ENCODE results near the gene PPFIBP2.

DNA sequence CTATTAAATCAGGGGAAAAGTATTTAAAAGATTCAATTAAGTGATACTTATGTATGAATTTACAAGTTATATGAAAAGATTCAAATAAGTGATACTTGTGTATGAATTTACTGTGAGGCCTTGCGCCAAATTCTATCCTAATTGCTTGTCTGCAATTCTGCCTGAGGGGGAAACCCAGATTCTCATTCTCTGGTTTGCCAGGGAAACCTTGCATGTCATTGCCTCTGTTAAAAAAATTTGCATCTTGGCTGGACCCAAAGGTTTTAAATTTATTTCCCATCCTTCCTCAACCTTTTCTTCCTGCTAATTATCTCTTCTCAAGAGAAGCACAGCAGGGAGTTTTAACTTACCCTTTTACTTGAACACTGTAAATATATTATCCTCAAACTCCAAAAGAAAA lies 14.7 kb upstream of the PPFIBP2 start:
- TF ChIP-seq, protein P1, sequence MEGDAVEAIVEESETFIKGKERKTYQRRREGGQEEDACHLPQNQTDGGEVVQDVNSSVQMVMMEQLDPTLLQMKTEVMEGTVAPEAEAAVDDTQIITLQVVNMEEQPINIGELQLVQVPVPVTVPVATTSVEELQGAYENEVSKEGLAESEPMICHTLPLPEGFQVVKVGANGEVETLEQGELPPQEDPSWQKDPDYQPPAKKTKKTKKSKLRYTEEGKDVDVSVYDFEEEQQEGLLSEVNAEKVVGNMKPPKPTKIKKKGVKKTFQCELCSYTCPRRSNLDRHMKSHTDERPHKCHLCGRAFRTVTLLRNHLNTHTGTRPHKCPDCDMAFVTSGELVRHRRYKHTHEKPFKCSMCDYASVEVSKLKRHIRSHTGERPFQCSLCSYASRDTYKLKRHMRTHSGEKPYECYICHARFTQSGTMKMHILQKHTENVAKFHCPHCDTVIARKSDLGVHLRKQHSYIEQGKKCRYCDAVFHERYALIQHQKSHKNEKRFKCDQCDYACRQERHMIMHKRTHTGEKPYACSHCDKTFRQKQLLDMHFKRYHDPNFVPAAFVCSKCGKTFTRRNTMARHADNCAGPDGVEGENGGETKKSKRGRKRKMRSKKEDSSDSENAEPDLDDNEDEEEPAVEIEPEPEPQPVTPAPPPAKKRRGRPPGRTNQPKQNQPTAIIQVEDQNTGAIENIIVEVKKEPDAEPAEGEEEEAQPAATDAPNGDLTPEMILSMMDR (IDR thresholded peaks at IDR 0.05 in 8 of 11, conservative IDR thresholded peaks at IDR 0.05 in 3 of 11), result no peak
- TF ChIP-seq POLR2AphosphoS5 (IDR thresholded peaks at IDR 0.05), result no peak
- TF ChIP-seq POLR2A (IDR thresholded peaks at IDR 0.05), result no peak
